AG04450 (cell line): Measurements from ENCODE around the gene FRMD4B. TPM values are rescaled to one million over a fixed set of nuclear protein-coding genes. Genes with fewer than 3 reads are reported as not detected.

Experiments used
- CTCF ChIA-PET: fragments of 300-600, 350-600 bp; formaldehyde crosslinking; extraction: SDS; loops from one replicate; lab custom pipeline; 2022; ENCODE audit warnings: antibody characterized with exemption, inconsistent platforms; lab: Charles Lee
- POLR2A ChIA-PET: fragments of 350-600 bp; formaldehyde crosslinking; extraction: SDS; loops from one replicate; lab custom pipeline; 2021; ENCODE audit warnings: antibody characterized with exemption, inconsistent platforms; lab: Yijun Ruan, JAX
- DNase-seq: peaks from one replicate; pipeline ENCODE4 v3.0.0-alpha.2; 2011; ENCODE audit warnings: low read depth, low spot score
- H3K27ac ChIP-seq: one replicate; pipeline ENCODE4 v1.5.1; 2012; ENCODE audit warnings: low read depth, low read length, control low read depth
- H3K27me3 ChIP-seq: one replicate; pipeline ENCODE4 v1.6.0; 2012; ENCODE audit warnings: low read length; ENCODE audit not compliant: control insufficient read depth, insufficient read depth
- H3K4me3 ChIP-seq: 2 replicates; pipeline ENCODE4 v1.5.1; 2011; ENCODE audit warnings: mild to moderate bottlenecking, low read depth, low read length, control low read depth
- H3K9me3 ChIP-seq: 2 replicates; pipeline ENCODE4 v1.5.1; 2012; ENCODE audit warnings: low read length; ENCODE audit not compliant: control insufficient read depth, insufficient read depth
- CTCF ChIP-seq: IDR thresholded peaks from 2 replicates; pipeline ENCODE4 v1.5.1; 2011; ENCODE audit warnings: low read depth, low read length, control low read depth, inconsistent platforms
- polyA plus RNA-seq: library from polyadenylated mRNA; depleted of rRNA; stranded (reverse); fragments of >200 nt; gene quantifications from 2 replicates; pipeline ENCODE4 v1.2.3, GENCODE V29; 2011

The FRMD4B gene
- polyA plus RNA-seq, 1 experiment: 0.09 TPM

DNA sequence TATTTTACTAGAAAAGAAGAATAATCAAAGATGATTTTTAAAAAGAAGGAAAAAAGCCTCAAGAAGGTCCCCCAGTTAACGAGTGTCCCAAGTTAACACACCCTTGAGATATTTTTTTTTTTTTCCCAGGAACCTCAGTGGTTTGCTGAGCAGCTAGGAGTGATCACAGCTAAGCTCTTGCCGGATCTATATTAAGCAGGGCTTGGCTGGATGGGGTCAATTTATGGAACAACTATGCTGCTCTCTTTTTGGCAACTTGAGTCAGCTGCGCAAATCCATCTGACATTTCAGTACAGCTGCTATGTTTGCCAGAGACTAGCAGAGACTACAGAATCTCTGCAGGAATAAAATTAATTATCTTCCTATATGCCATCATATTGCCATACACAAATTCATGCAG, 263.5 kb downstream of the FRMD4B start, which contains the start of gene LMOD3:
LMOD3 (minus strand) TSS at position 193 of the 400 bp plus-strand sequence. CDS start 209 bp downstream, outside the sequence.
- Histone ChIP-seq H3K9me3 (no peaks in the 10 kb centered on the region), H3K27me3 (peaks cover 2% of the 10 kb centered on the region), H3K4me3 (no peak within 1 kb of the TSS), H3K27ac (no peak within 1 kb of the TSS)
- POLR2A ChIA-PET: no interaction called here
- no peak for DNase-seq
- CTCF ChIA-PET: interaction anchor here (0.9 to 7.3 kb wide), 2 partner anchors 152 to 183 kb away, joined by 3 to 98 read pairs; no protein-coding TSS in a partner anchor
- no peak for TF ChIP-seq CTCF

DNA sequence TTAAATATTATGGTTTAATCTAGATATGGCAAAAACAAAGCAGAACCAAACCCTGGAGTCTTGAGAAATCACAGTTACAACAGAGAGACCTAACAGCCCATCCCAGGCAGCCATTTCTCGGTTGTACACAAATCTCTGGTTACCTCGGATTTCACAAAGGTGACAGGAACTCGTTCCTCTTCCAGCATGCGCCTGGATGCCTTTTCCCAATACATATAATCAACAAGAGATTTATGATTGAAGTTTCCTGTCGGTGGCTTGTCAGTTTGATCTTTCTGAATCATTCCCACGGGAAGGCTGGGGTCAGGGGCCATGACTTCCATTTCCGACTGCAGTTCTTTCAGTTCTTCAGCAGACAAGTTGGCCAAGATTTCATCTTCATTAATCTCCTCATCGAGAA, 263.9 kb downstream of the FRMD4B start:
- TF ChIP-seq CTCF: no peak
- no peak overlapping the region for H3K4me3 ChIP-seq
- no peaks in the 10 kb centered on the region for H3K9me3 ChIP-seq
- CTCF ChIA-PET: interaction anchor here (0.8 to 7.3 kb wide), 9 partner anchors 8 to 288 kb away, joined by 3 to 98 read pairs (median 13); no protein-coding TSS in a partner anchor
- H3K27me3 ChIP-seq: peaks cover 2% of the 10 kb centered on the region
- DNase-seq: no peak
- no peak overlapping the region for H3K27ac ChIP-seq
- POLR2A ChIA-PET: no interaction called here

DNA sequence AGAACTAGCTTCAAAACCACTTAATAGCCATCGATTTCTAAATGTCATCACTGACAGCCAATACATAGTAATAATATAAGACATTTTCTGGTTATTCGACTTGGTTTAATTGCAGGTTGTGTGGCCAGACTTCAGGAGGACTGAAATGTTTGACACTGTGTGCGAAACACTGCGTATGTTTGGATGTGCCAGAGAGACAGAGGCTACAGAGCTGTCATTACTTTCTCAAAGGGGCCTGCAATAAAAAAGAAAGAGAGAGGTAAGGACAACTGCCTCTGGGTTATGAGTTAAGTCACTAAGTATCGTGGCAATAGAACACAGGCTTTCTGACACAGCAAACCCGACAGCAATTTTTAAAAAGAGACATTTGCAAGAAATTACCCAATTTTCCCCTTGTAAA, 264.4 kb downstream of the FRMD4B start:
- Histone ChIP-seq H3K4me3 (no peak overlapping the region), H3K9me3 (no peaks in the 10 kb centered on the region), H3K27me3 (peaks cover 2% of the 10 kb centered on the region), H3K27ac (no peak overlapping the region)
- CTCF ChIA-PET: interaction anchor here (0.5 to 7.3 kb wide), 34 partner anchors 8 to 830 kb away, joined by 3 to 98 read pairs (median 4); partner anchors contain the start of genes ARL6IP5 and TMF1
- POLR2A ChIA-PET: interaction anchor here (0.6 kb wide), 1 partner anchor 650 kb away, joined by 4 read pairs; no protein-coding TSS in a partner anchor
- no peak for TF ChIP-seq CTCF
- DNase-seq: no peak

- ChIA-PET CTCF (interaction anchor here (0.5 to 7.3 kb wide), 41 partner anchors 8 to 830 kb away, joined by 3 to 98 read pairs (median 4); partner anchors contain the start of genes ARL6IP5 and TMF1), POLR2A (interaction anchor here (0.6 kb wide), 1 partner anchor 650 kb away, joined by 4 read pairs; no protein-coding TSS in a partner anchor)
- peak; percentile 27 for DNase-seq
- H3K4me3 ChIP-seq: no peak overlapping the region
- no peaks in the 10 kb centered on the region for H3K9me3 ChIP-seq
- peak; percentile 99 for TF ChIP-seq CTCF
- H3K27me3 ChIP-seq: peaks cover 2% of the 10 kb centered on the region
- H3K27ac ChIP-seq: no peak overlapping the region
Observed at GRCh38 chr3:69120879-69121464, 264.9 kb downstream of the FRMD4B start.
